H9 (cell line): Measurements from ENCODE around the gene KEAP1. TPM values are rescaled to one million over a fixed set of nuclear protein-coding genes. Genes with fewer than 3 reads are reported as not detected.

Experiments
- DNase-seq: peaks from one replicate; pipeline ENCODE4 v3.0.0-alpha.2; 2017
- H2AFZ ChIP-seq: one replicate; pipeline ENCODE4 v1.6.1; 2013; ENCODE audit warnings: mild to moderate bottlenecking, low read length, control low read depth, moderate library complexity
- H2AK5ac ChIP-seq: 2 replicates; pipeline ENCODE4 v1.6.1; 2013; ENCODE audit warnings: low read length, control low read depth, mixed read lengths; ENCODE audit not compliant: insufficient read length
- H2BK120ac ChIP-seq: one replicate; pipeline ENCODE4 v1.6.1; 2013; ENCODE audit warnings: low read depth, mild to moderate bottlenecking, low read length, control low read depth, inconsistent platforms; ENCODE audit not compliant: poor library complexity, severe bottlenecking
- H2BK12ac ChIP-seq: 2 replicates; pipeline ENCODE4 v1.6.1; 2013; ENCODE audit warnings: low read length, control low read depth, mixed read lengths, low read depth; ENCODE audit not compliant: insufficient read length
- H2BK15ac ChIP-seq: 2 replicates; pipeline ENCODE4 v1.6.1; 2013; ENCODE audit warnings: low read depth, low read length, control low read depth
- H2BK20ac ChIP-seq: one replicate; pipeline ENCODE4 v1.6.1; 2013; ENCODE audit warnings: low read depth, mild to moderate bottlenecking, low read length, control low read depth, inconsistent platforms; ENCODE audit not compliant: poor library complexity, severe bottlenecking
- H2BK5ac ChIP-seq: 2 replicates; pipeline ENCODE4 v1.6.1; 2013; ENCODE audit warnings: low read length, control low read depth, mixed read lengths; ENCODE audit not compliant: insufficient read length
- H3K14ac ChIP-seq: 2 replicates; pipeline ENCODE4 v1.6.1; 2013; ENCODE audit warnings: low read length, control low read depth; ENCODE audit not compliant: insufficient read depth
- H3K18ac ChIP-seq: 2 replicates; pipeline ENCODE4 v1.6.1; 2013; ENCODE audit warnings: low read depth, mild to moderate bottlenecking, mixed read lengths, low read length, control low read depth; ENCODE audit not compliant: insufficient read length
- H3K23ac ChIP-seq: 2 replicates; pipeline ENCODE4 v1.6.1; 2013; ENCODE audit warnings: low read length, control low read depth, mixed read lengths, low read depth; ENCODE audit not compliant: insufficient read length
- H3K23me2 ChIP-seq: 2 replicates; pipeline ENCODE4 v1.6.1; 2013; ENCODE audit warnings: low read depth, mild to moderate bottlenecking, mixed read lengths, low read length, control low read depth; ENCODE audit not compliant: insufficient read length, poor library complexity, severe bottlenecking
- H3K27ac ChIP-seq: 2 replicates; pipeline ENCODE4 v1.5.1; 2013; ENCODE audit warnings: low read length, control low read depth, mixed read lengths, low read depth; ENCODE audit not compliant: insufficient read length
- H3K27me3 ChIP-seq: 2 replicates; pipeline ENCODE4 v1.6.1; 2013; ENCODE audit warnings: low read length, control low read depth, inconsistent platforms; ENCODE audit not compliant: insufficient read depth
- H3K4ac ChIP-seq: 2 replicates; pipeline ENCODE4 v1.6.1; 2013; ENCODE audit warnings: low read depth, mild to moderate bottlenecking, control low read depth, inconsistent platforms, low read length, moderate library complexity
- H3K4me1 ChIP-seq: 2 replicates; pipeline ENCODE4 v1.6.1; 2013; ENCODE audit warnings: low read length, control low read depth, inconsistent platforms; ENCODE audit not compliant: insufficient read depth
- H3K4me2 ChIP-seq: 2 replicates; pipeline ENCODE4 v1.6.1; 2013; ENCODE audit warnings: low read length, control low read depth, mixed read lengths; ENCODE audit not compliant: insufficient read length, insufficient read depth
- H3K56ac ChIP-seq: 2 replicates; pipeline ENCODE4 v1.6.1; 2013; ENCODE audit warnings: low read depth, mild to moderate bottlenecking, mixed read lengths, low read length, control low read depth; ENCODE audit not compliant: insufficient read length
- H3K79me1 ChIP-seq: 2 replicates; pipeline ENCODE4 v1.6.1; 2013; ENCODE audit warnings: low read depth, mild to moderate bottlenecking, moderate library complexity, low read length, control low read depth, inconsistent platforms; ENCODE audit not compliant: insufficient read depth, poor library complexity, severe bottlenecking
- H3K79me2 ChIP-seq: 2 replicates; pipeline ENCODE4 v1.6.1; 2013; ENCODE audit warnings: low read length, control low read depth, inconsistent platforms; ENCODE audit not compliant: insufficient read depth
- H3K9ac ChIP-seq: 2 replicates; pipeline ENCODE4 v1.6.1; 2013; ENCODE audit warnings: low read length, control low read depth, mixed read lengths; ENCODE audit not compliant: insufficient read length; ENCODE audit errors: extremely low read depth
- H3K9me3 ChIP-seq: one replicate; pipeline ENCODE4 v1.6.1; 2013; ENCODE audit warnings: low read depth, low read length, inconsistent platforms; ENCODE audit not compliant: control insufficient read depth
- H3T11ph ChIP-seq: one replicate; pipeline ENCODE4 v1.6.1; 2013; ENCODE audit warnings: mild to moderate bottlenecking, low read length, control low read depth, inconsistent platforms
- H4K20me1 ChIP-seq: one replicate; pipeline ENCODE4 v1.6.1; 2013; ENCODE audit not compliant: control insufficient read depth, insufficient read length, insufficient read depth
- H4K5ac ChIP-seq: 2 replicates; pipeline ENCODE4 v1.6.1; 2013; ENCODE audit warnings: low read depth, mild to moderate bottlenecking, mixed read lengths, low read length, control low read depth; ENCODE audit not compliant: insufficient read length
- H4K8ac ChIP-seq: replicated peaks from 2 replicates; pipeline ENCODE4 v1.6.1; 2013; ENCODE audit warnings: low read length, control low read depth, mixed read lengths, low read depth; ENCODE audit not compliant: insufficient read length
- H4K91ac ChIP-seq: 2 replicates; pipeline ENCODE4 v1.6.1; 2013; ENCODE audit warnings: low read depth, mild to moderate bottlenecking, moderate library complexity, mixed read lengths, low read length, control low read depth; ENCODE audit not compliant: insufficient read length
- H3K27ac Mint-ChIP-seq, 3 experiments: 2 replicates in 2 of 3; 3 replicates in 1 of 3; pipeline ENCODE4 v1.8.0; 2020 to 2021; ENCODE audit warnings: mixed read lengths in 3 of 3, mild to moderate bottlenecking in 1 of 3, moderate library complexity in 1 of 3
- H3K27me3 Mint-ChIP-seq: 2 replicates; pipeline ENCODE4 v1.8.0; 2021; ENCODE audit warnings: low read depth, mild to moderate bottlenecking, moderate library complexity, mixed read lengths
- H3K36me3 Mint-ChIP-seq, 3 experiments: 2 replicates in 2 of 3; 3 replicates in 1 of 3; pipeline ENCODE4 v1.8.0; 2020 to 2021; ENCODE audit warnings: low read depth in 3 of 3, mixed read lengths in 3 of 3; ENCODE audit not compliant: insufficient read depth in 1 of 3
- H3K4me1 Mint-ChIP-seq, 2 experiments: 2 replicates each; pipeline ENCODE4 v1.8.0; 2020; ENCODE audit warnings: mixed read lengths in 2 of 2
- H3K4me3 Mint-ChIP-seq, 2 experiments: 2 replicates in 1 of 2; 3 replicates in 1 of 2; pipeline ENCODE4 v1.8.0; 2020 to 2021; ENCODE audit warnings: mild to moderate bottlenecking in 2 of 2, mixed read lengths in 2 of 2, moderate library complexity in 1 of 2
- H3K9me3 Mint-ChIP-seq, 2 experiments: 2 replicates in 1 of 2; 3 replicates in 1 of 2; pipeline ENCODE4 v1.8.0; 2020; ENCODE audit warnings: mild to moderate bottlenecking in 2 of 2, mixed read lengths in 2 of 2, moderate library complexity in 1 of 2
- WGBS: extraction: QIAGEN DNeasy Blood & Tissue Kit; methylation state at CpG from one replicate; pipeline ENCODE4 v1.1.7; 2013; ENCODE audit warnings: missing lambda C conversion rate, low lambda C conversion rate, mixed read lengths; ENCODE audit not compliant: insufficient read length; ENCODE audit errors: extremely low coverage; 5-methylcytosine and 5-hydroxymethylcytosine counted together
- total RNA-seq: library from RNA; stranded (reverse); gene quantifications from 2 replicates; pipeline ENCODE4 v1.2.1, GENCODE V29; 2021
- TF ChIP-seq, protein P1 (sequence below): fragments of 200-600 bp; sonication (generic); conservative IDR thresholded peaks from 3 replicates; pipeline ENCODE4 v1.8.0; 2021; ENCODE audit warnings: antibody characterized with exemption, mild to moderate bottlenecking

Gene KEAP1
- total RNA-seq, 1 experiment from 2014 or later, result 88.7 TPM

DNA sequence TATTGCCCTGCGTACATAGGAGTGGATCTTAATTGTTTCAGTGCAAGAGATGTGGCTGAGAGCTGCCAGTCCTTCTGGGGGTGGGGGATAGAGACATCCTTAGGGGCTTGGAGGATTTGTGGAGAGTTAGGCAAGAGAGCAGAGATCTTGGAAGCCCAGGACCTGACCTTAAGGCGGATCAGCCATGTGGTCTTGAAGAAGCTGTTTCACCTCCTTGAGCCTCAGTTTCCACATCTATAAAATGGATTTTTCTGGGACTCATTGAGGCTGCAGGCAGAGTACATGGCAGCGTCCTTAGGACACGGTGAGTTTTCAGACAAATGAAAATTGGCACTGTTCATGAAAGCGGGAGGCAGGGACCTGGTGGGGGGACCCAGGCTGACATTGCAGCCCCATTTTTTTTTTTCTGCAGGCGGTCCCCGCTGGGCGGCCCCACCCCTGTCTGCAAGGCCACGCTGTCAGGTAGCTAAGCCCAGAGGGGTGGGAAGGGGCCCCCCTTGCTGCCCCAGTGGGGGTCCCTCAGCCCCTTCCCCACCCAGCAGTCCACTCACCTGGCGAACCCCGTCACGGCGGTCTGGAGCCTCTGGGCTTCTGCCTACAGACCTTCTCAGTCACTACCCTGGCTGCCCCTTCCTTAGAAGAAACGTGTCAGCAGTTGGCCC lies 52.8 kb downstream of the KEAP1 start:
- H2BK20ac ChIP-seq, result no peak overlapping the region
- no peaks in the 10 kb centered on the region for H3K36me3 Mint-ChIP-seq
- no peaks in the 10 kb centered on the region for H3K23me2 ChIP-seq

More for the DNA sequence above, 52.8 kb downstream of the KEAP1 start:
- H4K20me1 ChIP-seq, result no peaks in the 10 kb centered on the region
- no peak overlapping the region for H3K4me2 ChIP-seq
- H3K27ac ChIP-seq, result no peak overlapping the region
- Mint-ChIP-seq H3K27me3 (peaks cover 7% of the 10 kb centered on the region), H3K4me3 (peak overlapping the region in 1 of 2 experiments; percentile 14; a peak in 1 of 5 replicates), H3K9me3 (no peaks in the 10 kb centered on the region), H3K27ac (peak overlapping the region in 1 of 3 experiments; percentile 22; a peak in 1 of 7 replicates), H3K4me1 (peaks cover 9 to 34% of the 10 kb centered on the region in 2 experiments)
- no peak overlapping the region for H2BK12ac ChIP-seq
- H3K9ac ChIP-seq, result no peak overlapping the region
- H2AFZ ChIP-seq, result no peak overlapping the region
- no peak overlapping the region for H3K56ac ChIP-seq
- no peaks in the 10 kb centered on the region for H3K79me2 ChIP-seq
- no peak for DNase-seq
- H4K5ac ChIP-seq, result no peak overlapping the region
- no peak overlapping the region for H3K4ac ChIP-seq
- no peak overlapping the region for H3K14ac ChIP-seq
- no peak overlapping the region for H3K18ac ChIP-seq
- no peak overlapping the region for H4K91ac ChIP-seq
- no peak overlapping the region for H2AK5ac ChIP-seq
- no peak overlapping the region for H2BK120ac ChIP-seq
- H3K23ac ChIP-seq, result no peak overlapping the region
- TF ChIP-seq, protein P1, sequence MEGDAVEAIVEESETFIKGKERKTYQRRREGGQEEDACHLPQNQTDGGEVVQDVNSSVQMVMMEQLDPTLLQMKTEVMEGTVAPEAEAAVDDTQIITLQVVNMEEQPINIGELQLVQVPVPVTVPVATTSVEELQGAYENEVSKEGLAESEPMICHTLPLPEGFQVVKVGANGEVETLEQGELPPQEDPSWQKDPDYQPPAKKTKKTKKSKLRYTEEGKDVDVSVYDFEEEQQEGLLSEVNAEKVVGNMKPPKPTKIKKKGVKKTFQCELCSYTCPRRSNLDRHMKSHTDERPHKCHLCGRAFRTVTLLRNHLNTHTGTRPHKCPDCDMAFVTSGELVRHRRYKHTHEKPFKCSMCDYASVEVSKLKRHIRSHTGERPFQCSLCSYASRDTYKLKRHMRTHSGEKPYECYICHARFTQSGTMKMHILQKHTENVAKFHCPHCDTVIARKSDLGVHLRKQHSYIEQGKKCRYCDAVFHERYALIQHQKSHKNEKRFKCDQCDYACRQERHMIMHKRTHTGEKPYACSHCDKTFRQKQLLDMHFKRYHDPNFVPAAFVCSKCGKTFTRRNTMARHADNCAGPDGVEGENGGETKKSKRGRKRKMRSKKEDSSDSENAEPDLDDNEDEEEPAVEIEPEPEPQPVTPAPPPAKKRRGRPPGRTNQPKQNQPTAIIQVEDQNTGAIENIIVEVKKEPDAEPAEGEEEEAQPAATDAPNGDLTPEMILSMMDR, result no peak
- no peaks in the 10 kb centered on the region for H3K79me1 ChIP-seq
- no peaks in the 10 kb centered on the region for H3K27me3 ChIP-seq
- no peak overlapping the region for H4K8ac ChIP-seq
- no peak overlapping the region for H2BK5ac ChIP-seq
- H3K4me1 ChIP-seq, result no peaks in the 10 kb centered on the region
- no peak overlapping the region for H2BK15ac ChIP-seq
- H3K9me3 ChIP-seq, result no peaks in the 10 kb centered on the region
- no CpG with 5 or more reads among the region's 14 CpGs for WGBS
- H3T11ph ChIP-seq, result no peak overlapping the region
